Effector memory CD4-positive, alpha-beta T cell (primary cell): ENCODE measurements around the gene TSHZ3.

Experiments used
- DNase-seq, 3 donors: peaks; one replicate each; pipeline ENCODE4 v3.0.0-alpha.2; 2020
- H3K27ac ChIP-seq: 2 replicates; pipeline ENCODE4 v1.7.0; 2013; ENCODE audit warnings: mild to moderate bottlenecking, low read length, moderate library complexity; ENCODE audit not compliant: insufficient read depth, poor library complexity, severe bottlenecking
- H3K27me3 ChIP-seq: replicated peaks from 2 replicates; pipeline ENCODE4 v1.7.0; 2013; ENCODE audit warnings: mild to moderate bottlenecking, low read length; ENCODE audit not compliant: insufficient read depth, control insufficient read depth, poor library complexity, severe bottlenecking
- H3K36me3 ChIP-seq: 2 replicates; pipeline ENCODE4 v1.7.0; 2013; ENCODE audit warnings: mild to moderate bottlenecking, low read length, moderate library complexity; ENCODE audit not compliant: control insufficient read depth, insufficient read depth
- H3K4me1 ChIP-seq: 2 replicates; pipeline ENCODE4 v1.7.0; 2013; ENCODE audit warnings: low read length, mild to moderate bottlenecking; ENCODE audit not compliant: control insufficient read depth, insufficient read depth, poor library complexity, severe bottlenecking
- H3K4me3 ChIP-seq: 2 replicates; pipeline ENCODE4 v1.7.0; 2013; ENCODE audit warnings: low read length, low read depth, mild to moderate bottlenecking; ENCODE audit not compliant: insufficient read depth, poor library complexity, severe bottlenecking
- H3K9me3 ChIP-seq: 2 replicates; pipeline ENCODE4 v1.7.0; 2013; ENCODE audit warnings: mild to moderate bottlenecking, low read length, moderate library complexity; ENCODE audit not compliant: control insufficient read depth

TSHZ3 gene

GRCh38 chr19:31383553-31383952 is 34.3 kb upstream of the TSHZ3 start:
- no peak for DNase-seq
- no peaks in the 10 kb centered on the region for H3K4me1 ChIP-seq
- H3K27ac ChIP-seq, result no peak overlapping the region
- H3K4me3 ChIP-seq, result no peak overlapping the region
- H3K36me3 ChIP-seq, result no peaks in the 10 kb centered on the region
- no peaks in the 10 kb centered on the region for H3K27me3 ChIP-seq
- no peaks in the 10 kb centered on the region for H3K9me3 ChIP-seq

- Histone ChIP-seq H3K9me3 (no peaks in the 10 kb centered on the region), H3K27ac (no peak overlapping the region), H3K4me3 (no peak overlapping the region), H3K4me1 (no peaks in the 10 kb centered on the region), H3K36me3 (no peaks in the 10 kb centered on the region), H3K27me3 (no peaks in the 10 kb centered on the region)
- no peak for DNase-seq
Measured at GRCh38 chr19:31380854-31381253, 31.6 kb upstream of the TSHZ3 start.

- no peak for DNase-seq
- Histone ChIP-seq H3K36me3 (no peaks in the 10 kb centered on the region), H3K27me3 (no peaks in the 10 kb centered on the region), H3K4me3 (no peak overlapping the region), H3K27ac (no peak overlapping the region), H3K9me3 (no peaks in the 10 kb centered on the region), H3K4me1 (no peaks in the 10 kb centered on the region)
Measured at GRCh38 chr19:31378404-31378803, 29.2 kb upstream of the TSHZ3 start.

GRCh38 chr19:31377736-31378135 is 28.5 kb upstream of the TSHZ3 start:
- Histone ChIP-seq H3K36me3 (no peaks in the 10 kb centered on the region), H3K4me1 (peaks cover 2% of the 10 kb centered on the region), H3K27me3 (no peaks in the 10 kb centered on the region), H3K27ac (no peak overlapping the region), H3K9me3 (no peaks in the 10 kb centered on the region), H3K4me3 (no peak overlapping the region)
- no peak for DNase-seq

- H3K9me3 ChIP-seq, result no peaks in the 10 kb centered on the region
- no peaks in the 10 kb centered on the region for H3K36me3 ChIP-seq
- H3K27me3 ChIP-seq, result no peaks in the 10 kb centered on the region
- H3K4me3 ChIP-seq, result no peak overlapping the region
- peaks cover 9% of the 10 kb centered on the region for H3K4me1 ChIP-seq
- DNase-seq, result no peak
- H3K27ac ChIP-seq, result no peak overlapping the region
Measured at GRCh38 chr19:31372246-31372781, 23.1 kb upstream of the TSHZ3 start.

- no peak for DNase-seq
- H3K27me3 ChIP-seq, result no peaks in the 10 kb centered on the region
- no peak overlapping the region for H3K27ac ChIP-seq
- H3K36me3 ChIP-seq, result no peaks in the 10 kb centered on the region
- H3K4me1 ChIP-seq, result peaks cover 9% of the 10 kb centered on the region
- H3K9me3 ChIP-seq, result no peaks in the 10 kb centered on the region
- no peak overlapping the region for H3K4me3 ChIP-seq
Measured at GRCh38 chr19:31370216-31370615, 21.0 kb upstream of the TSHZ3 start.

GRCh38 chr19:31364963-31365362 is 15.7 kb upstream of the TSHZ3 start:
- no peaks in the 10 kb centered on the region for H3K27me3 ChIP-seq
- no peak overlapping the region for H3K4me3 ChIP-seq
- H3K9me3 ChIP-seq, result no peaks in the 10 kb centered on the region
- no peaks in the 10 kb centered on the region for H3K4me1 ChIP-seq
- H3K27ac ChIP-seq, result no peak overlapping the region
- H3K36me3 ChIP-seq, result no peaks in the 10 kb centered on the region
- DNase-seq, result no peak

- H3K4me3 ChIP-seq, result no peak overlapping the region
- DNase-seq, result no peak
- H3K36me3 ChIP-seq, result no peaks in the 10 kb centered on the region
- no peak overlapping the region for H3K27ac ChIP-seq
- no peaks in the 10 kb centered on the region for H3K9me3 ChIP-seq
- peaks cover 6% of the 10 kb centered on the region for H3K4me1 ChIP-seq
- peaks cover 6% of the 10 kb centered on the region for H3K27me3 ChIP-seq
Measured at GRCh38 chr19:31361728-31362127, 12.5 kb upstream of the TSHZ3 start.

GRCh38 chr19:31357315-31357673 is 8.1 kb upstream of the TSHZ3 start:
- no peaks in the 10 kb centered on the region for H3K9me3 ChIP-seq
- no peaks in the 10 kb centered on the region for H3K36me3 ChIP-seq
- peaks cover 32% of the 10 kb centered on the region for H3K4me1 ChIP-seq
- DNase-seq, result no peak
- H3K27ac ChIP-seq, result no peak overlapping the region
- peaks cover 42% of the 10 kb centered on the region for H3K27me3 ChIP-seq
- H3K4me3 ChIP-seq, result no peak overlapping the region

GRCh38 chr19:31356587-31357314 is 7.5 kb upstream of the TSHZ3 start:
- H3K36me3 ChIP-seq, result no peaks in the 10 kb centered on the region
- no peak overlapping the region for H3K27ac ChIP-seq
- H3K27me3 ChIP-seq, result peaks cover 48% of the 10 kb centered on the region
- no peaks in the 10 kb centered on the region for H3K9me3 ChIP-seq
- no peak overlapping the region for H3K4me3 ChIP-seq
- peaks cover 37% of the 10 kb centered on the region for H3K4me1 ChIP-seq
- DNase-seq, result peak in 2 of 3 donors; percentile 29 to 44
